GM12801 (cell line): ENCODE results near the gene ADCY2.

ENCODE experiments used
- TF ChIP-seq, protein P1 (sequence below): IDR thresholded peaks from one replicate; pipeline ENCODE4 v1.5.1; 2011; ENCODE audit warnings: control low read depth; ENCODE audit not compliant: insufficient read length; ENCODE audit errors: extremely low read depth

The ADCY2 gene

GRCh38 chr5:7813007-7813406 lies 417.1 kb downstream of the ADCY2 start:
- TF ChIP-seq, protein P1, sequence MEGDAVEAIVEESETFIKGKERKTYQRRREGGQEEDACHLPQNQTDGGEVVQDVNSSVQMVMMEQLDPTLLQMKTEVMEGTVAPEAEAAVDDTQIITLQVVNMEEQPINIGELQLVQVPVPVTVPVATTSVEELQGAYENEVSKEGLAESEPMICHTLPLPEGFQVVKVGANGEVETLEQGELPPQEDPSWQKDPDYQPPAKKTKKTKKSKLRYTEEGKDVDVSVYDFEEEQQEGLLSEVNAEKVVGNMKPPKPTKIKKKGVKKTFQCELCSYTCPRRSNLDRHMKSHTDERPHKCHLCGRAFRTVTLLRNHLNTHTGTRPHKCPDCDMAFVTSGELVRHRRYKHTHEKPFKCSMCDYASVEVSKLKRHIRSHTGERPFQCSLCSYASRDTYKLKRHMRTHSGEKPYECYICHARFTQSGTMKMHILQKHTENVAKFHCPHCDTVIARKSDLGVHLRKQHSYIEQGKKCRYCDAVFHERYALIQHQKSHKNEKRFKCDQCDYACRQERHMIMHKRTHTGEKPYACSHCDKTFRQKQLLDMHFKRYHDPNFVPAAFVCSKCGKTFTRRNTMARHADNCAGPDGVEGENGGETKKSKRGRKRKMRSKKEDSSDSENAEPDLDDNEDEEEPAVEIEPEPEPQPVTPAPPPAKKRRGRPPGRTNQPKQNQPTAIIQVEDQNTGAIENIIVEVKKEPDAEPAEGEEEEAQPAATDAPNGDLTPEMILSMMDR, result no peak

DNA sequence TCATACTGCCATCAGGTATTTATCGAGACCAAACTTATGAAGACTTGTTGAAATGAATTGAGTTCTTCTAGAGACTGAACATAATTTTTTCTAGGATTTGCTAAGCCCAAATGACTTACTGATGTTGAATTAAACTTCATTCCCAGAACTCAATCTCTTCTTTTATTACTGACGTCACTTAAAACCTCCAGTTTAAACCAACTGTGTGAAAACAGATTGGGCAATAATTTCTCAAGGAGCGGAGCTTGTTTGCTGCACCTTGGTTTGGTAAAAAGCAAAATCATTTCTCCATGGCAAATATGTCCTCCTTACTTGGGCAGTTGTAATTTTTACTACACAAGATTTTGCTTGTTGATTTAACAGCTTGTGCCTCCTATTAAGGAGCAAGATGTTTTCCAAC lies 417.6 kb downstream of the ADCY2 start:
- TF ChIP-seq, protein P1, result no peak

DNA sequence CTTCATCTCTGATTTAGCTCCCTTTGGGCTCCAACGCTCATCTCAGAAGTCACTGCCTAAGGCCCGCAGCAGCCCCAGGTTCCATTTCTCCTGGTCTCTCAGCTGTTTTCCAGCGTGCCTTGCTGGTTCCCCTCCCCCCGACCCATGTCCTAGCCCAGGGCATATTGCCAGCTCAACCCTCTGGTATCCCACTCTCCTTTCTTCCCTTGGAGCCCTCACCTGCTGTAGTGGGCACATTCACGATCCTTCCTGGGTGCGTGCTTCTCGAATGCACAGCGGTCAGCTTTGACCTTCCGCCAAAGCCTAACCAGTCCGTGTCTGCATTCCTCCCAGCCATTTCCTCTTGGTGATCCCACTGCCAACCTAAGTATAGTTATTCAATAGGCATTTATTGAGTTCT lies 418.9 kb downstream of the ADCY2 start:
- TF ChIP-seq, protein P1, result no peak

DNA sequence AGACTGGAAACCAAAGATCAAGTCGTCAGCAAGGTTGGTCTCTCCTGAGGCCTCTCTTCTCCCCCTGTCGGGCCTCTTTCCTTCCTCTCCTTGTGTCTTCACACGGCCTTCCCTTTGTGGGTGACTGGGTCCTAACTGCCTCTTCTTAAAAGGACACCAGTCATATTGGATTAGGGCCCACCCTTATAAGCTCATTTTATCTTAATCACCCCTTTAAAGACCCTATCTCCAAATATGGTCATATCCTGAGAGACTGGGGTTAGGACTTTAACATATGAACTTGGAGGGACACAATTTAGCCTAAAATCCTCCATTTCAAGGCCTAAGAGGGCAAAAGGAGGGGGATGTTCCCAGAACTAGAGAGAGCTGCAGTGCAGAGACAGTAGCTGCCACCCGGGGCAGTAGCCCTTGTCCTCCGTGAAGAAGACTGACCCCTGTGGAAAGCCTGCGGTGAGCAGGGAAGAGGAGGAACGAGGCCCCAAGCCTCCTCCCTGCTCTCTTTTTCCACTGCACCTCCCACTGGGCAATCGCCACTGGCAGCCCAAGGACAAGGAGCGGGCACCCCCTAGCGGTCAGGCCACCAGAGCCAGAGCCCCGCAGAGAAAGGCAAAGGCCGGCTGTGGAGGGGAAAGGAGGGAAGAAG lies 420.1 kb downstream of the ADCY2 start:
- TF ChIP-seq, protein P1, result no peak

- TF ChIP-seq, protein P1, result no peak
Measured at GRCh38 chr5:7816535-7816901, 420.6 kb downstream of the ADCY2 start.

DNA sequence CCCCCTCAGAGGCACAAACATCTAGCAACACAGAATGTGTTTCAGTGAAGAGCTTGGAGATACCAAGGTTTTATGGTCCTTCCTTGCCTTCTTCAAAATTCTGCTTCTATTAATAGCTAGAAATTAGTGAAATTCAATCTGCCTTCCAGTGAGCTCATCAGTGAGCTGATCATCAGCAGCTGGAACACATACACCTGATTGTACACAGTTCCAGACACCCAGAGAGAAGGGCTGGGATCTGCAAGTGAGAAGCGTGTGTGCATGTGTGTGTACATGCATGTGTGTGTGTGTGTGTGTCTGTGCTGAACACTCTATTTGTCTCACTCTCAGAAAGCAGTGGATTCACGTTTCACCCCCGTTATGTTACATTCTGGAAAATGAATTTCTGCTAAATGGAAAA lies 426.5 kb downstream of the ADCY2 start:
- TF ChIP-seq, protein P1, result no peak

DNA sequence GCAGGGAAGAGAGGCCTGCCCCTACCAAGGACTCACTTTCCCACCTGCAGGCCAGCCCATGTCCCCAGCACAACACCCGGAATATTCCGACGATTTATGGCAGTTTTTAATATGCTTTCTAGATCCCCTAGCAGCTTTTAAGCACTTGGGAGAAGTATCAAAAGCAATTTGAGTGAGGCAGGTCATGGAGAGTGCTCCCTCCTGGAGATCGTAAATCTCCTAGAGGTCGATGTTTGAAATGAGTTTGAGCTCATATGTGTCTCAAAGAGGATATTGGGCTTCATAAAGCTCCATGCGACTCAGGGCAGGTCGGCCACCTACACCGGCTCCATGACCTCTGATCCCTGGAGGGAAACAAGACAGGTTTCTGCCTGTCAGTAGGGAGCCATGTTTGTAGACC lies 427.7 kb downstream of the ADCY2 start:
- TF ChIP-seq, protein P1, result no peak
